Measurements from ENCODE around the gene TMTC2.

TMTC2 gene

GRCh38 chr12:82848845-82849244, 162.1 kb downstream of the TMTC2 start:
- DNase-seq (ENCODE audit: low read depth) = no peak

GRCh38 chr12:82852529-82852928, 165.8 kb downstream of the TMTC2 start:
- no peak for DNase-seq (ENCODE audit: low read depth)

DNA sequence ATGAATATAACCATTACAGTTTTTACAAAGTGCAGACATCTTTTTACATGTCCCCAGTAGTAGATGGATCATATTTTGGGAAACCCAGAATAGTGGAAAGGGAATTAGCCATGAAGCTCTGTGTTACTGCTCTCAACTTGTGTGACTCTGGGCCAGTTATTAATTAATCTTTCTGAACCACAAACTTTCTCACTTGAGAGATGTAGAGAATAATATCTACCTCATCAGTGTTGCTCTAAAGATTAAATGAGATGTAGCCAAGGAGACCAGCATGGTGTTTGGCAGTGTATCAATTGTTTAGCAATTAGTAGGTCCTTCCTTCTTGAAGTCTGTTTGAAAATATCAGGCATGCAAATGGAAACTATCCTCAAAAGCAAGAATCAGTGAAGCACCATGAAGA, 169.2 kb downstream of the TMTC2 start:
- no peak for DNase-seq (ENCODE audit: low read depth)

- no peak for DNase-seq (ENCODE audit: low read depth)
Measured at GRCh38 chr12:82857276-82857675, 170.6 kb downstream of the TMTC2 start.

DNA sequence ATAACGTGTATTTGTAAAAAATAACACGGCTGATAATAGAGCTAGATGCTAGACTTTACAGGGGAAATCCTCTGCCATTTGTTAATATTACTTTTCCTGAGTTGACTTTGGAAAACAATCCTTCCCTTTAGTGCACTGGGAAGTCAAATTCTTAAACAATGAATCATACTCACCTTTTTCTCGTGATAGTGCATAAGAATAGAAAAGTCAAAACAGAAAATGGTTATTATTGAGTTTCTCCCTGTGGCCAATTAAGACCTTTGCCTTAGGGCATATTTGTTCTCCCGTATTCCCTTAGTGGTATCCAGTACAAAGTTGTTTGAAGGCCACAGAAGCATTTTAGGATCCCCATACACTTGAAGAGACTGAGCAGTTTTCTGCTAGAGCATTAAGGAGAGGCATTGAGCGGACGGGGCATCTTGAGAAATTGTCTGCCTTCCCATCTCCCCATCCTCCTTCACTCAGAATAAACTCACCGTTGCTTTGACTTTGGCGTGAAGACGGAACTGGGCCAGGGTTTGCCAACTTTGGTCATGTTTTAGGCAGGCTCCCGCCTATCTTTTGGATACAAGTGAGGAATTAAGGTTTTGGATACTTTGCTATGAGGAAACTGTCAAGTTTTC, 171.3 kb downstream of the TMTC2 start:
- no peak for DNase-seq (ENCODE audit: low read depth)

- DNase-seq (ENCODE audit: low read depth) = no peak
Measured at GRCh38 chr12:82858534-82858917, 171.8 kb downstream of the TMTC2 start.

DNA sequence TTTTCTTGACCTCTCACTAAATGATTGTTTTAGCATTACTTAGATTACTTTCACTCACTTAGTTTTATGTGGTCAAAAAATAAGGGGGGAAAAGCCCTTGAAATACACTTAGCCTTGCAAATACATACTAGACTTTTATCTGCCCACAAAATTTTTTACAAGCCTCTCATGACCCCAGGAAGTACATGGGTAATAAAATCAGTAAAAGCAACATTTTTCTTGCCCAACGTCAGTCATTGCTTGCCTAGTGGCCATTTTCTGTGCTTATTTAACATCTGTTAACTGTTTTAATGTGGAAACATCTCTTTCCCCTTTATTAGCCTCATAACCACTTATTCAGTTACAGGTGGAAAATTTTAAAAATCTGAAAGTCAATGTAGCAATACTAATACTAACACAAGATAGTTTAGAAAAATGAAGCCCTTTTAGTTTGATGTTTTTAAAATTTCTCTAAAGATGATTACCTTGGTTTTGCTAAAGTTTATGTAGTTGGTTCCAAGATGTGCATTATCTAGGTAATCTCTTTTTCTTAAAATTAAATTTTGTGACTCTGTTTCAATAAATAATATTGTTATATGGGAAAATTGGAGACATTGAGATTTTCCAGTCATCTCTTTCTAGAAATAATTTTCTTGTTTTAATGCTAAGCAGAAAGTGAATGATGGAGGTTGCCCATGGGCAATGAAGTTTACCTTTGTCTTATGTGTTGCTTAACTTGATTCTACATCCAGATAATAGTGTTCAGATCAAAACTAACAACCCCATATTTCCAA, 175.5 kb downstream of the TMTC2 start:
- DNase-seq (ENCODE audit: low read depth) = peak; percentile 59

DNA sequence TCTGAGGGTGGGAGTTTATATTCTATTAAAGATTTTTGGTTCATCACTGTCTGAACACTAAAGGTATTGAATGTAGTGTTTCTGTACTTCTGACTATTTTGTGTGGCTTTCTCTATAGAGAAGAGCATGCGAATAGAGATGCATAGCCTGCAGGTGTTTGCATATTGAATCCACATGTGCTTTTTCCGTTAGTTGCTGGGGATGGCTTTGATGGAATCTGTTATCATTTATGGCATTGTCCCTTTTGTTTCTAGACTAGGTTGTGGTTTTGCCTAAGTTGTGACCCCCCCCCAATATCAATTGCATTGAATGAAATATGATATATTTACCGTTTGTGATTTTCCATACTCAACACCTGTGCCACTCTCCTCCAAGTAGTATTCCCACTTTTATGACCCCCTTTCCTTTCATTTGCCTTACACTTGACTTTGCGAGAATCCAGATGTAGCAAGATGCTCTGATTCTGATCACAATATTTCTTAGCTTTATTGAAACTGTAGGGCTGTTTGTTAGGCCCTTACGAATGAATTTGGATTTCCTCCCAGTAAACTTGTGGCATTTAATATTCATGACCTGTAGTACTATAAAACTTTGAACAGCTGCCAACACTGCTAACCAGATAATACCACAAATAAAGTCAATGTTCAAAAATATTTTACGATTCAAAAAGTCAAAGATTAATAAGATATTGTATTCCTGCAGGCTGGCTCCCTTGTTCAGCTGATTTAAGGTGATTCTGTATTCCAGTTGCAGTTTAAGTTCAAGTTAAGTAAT, 176.4 kb downstream of the TMTC2 start:
- no peak for DNase-seq (ENCODE audit: low read depth)

GRCh38 chr12:82866227-82866775, 179.6 kb downstream of the TMTC2 start:
- DNase-seq (ENCODE audit: low read depth) = no peak

DNA sequence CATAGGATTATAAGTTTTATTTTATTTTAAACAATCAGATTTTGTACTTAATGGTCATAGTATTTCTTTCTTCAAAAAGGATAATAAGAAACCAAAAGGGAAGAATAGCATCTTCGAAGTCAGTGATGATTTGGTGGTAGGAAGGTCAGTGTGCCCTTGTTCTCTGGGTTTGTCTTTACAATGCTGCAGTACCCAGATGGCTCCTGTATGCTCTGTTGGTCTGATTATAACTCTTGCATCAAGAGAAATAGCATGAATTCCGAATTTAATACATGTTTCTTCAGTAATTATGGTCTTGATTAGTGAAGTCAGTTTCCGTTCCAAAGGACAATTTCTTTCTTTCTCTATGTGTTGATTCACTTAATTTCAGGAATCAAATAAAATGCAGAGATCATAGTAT, 180.2 kb downstream of the TMTC2 start:
- no peak for DNase-seq (ENCODE audit: low read depth)

GRCh38 chr12:82867762-82868500, 181.2 kb downstream of the TMTC2 start:
- DNase-seq (ENCODE audit: low read depth) = no peak

DNA sequence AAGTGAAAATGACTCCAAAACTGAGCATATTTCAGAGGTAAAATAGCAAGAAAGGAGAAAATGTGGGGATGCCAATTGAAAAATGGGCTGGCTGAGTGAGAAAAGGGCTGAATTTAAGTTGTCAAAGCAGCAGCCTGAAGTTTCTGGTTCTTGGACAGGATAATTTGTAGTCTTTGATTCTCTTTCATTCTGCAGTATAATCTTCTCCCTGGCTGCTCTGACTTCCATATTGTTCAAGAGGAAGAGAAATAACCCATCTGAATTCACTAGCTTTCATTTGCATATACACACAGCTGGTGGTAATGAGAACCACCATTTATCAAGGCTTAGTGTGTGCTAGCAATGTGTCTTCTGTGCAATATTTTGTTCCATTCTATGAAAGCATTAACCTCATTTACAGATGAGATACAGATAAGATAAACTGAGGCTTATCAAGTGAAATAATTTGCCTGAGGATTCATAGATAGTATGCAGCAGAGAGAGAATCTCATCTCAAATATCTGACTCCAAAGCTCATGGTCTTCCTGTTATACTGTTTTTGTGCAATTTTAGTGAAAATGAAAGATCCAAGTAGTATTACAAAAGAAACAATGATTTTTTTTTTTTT, 184.2 kb downstream of the TMTC2 start:
- DNase-seq (ENCODE audit: low read depth) = no peak

- no peak for DNase-seq (ENCODE audit: low read depth)
Measured at GRCh38 chr12:82872088-82872487, 185.4 kb downstream of the TMTC2 start.

GRCh38 chr12:82873309-82873708, 186.6 kb downstream of the TMTC2 start:
- no peak for DNase-seq (ENCODE audit: low read depth)

GRCh38 chr12:82873951-82874350, 187.2 kb downstream of the TMTC2 start:
- no peak for DNase-seq (ENCODE audit: low read depth)

GRCh38 chr12:82874945-82875344, 188.2 kb downstream of the TMTC2 start:
- no peak for DNase-seq (ENCODE audit: low read depth)

GRCh38 chr12:82876075-82876474, 189.4 kb downstream of the TMTC2 start:
- DNase-seq (ENCODE audit: low read depth) = no peak

DNA sequence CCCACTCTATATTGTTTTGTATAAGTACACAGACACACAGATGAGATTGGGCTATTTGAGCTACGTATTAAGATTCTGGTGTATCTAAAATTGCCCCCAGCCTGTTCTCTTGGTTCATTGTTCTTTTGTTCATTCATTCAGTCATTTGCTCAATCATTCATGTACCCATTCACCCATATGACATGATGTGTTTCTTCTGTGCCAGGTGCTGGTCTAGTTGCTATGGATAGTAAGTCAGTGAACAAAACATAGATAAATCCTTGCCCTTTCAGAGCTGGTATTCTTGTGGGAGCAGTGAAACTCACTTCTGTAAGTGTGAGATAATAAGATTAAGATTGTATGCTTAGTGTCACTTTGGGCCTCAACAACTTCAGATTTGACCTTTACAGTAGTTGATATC, 191.3 kb downstream of the TMTC2 start:
- DNase-seq (ENCODE audit: low read depth) = no peak

DNA sequence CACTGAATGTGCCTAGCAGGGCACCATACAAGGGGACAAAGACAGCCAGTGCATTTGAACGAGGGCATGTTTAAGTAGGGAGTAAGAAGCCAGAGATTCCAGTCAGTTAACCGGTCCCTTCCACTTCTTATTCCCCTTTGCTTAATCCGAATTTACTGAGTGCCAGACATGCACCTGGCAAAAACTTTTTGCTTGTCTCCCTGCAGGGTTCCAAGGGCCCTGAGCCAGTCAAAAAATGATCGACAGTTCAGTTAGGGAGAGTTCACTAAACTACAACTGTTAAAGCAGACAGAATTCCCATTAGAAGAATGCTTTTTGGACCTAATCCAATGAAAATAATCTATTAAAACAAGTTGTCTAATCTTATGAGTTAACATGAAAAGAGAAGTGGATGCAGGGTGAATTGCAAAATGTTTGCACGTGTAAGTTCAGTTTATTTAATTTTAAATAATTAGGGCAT, 193.8 kb downstream of the TMTC2 start:
- DNase-seq (ENCODE audit: low read depth) = peak; percentile 10

DNA sequence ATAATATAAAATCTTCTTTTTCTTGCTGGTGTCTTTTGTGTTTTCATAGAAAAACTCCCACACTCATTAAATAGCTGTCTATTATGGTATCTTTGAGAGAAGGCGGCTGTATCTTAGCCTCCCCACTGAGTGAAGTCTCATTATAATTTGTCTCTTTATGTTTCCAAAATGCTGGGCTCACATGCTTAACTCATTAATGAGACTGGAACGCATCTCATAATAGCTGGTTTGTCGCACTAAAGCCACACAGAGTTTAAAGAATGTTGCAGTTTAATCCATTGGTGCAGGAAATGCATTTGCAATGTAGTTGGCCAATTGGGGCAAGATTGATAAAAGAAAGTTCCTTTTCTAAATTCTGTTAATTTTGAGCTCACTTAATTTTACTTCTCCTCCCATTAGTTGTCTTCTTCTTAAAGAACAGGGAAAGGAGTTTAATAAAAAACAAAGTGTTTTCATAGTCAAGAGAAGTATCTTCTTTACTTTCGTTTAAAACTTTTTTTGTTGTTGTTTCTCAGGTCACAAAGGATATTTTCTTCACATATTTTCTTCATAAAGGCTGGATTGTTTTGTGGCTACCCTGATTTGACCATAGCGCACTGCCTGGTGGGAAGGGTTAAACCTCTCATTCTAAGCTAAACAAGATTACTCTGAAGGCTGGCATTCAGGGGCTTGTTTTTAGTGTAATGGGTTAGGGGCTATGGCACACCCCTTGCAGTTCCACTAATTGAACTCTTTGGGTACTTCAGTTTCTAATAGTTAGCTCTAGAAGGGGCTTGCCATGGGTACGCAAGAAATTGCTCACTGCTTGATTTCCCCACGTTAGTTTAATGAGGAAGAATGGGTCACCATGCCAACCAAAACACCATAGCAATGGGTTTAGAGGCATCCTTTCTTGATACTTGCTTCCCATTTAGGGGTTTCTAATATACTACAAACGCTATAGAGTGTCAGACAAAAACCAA, 197.0 kb downstream of the TMTC2 start:
- DNase-seq (ENCODE audit: low read depth) = no peak

Data from EH (cell line).